Measurements from ENCODE around the gene S100A6. TPM values are rescaled to one million over a fixed set of nuclear protein-coding genes. Genes with fewer than 3 reads are reported as not detected.

The S100A6 gene
- total RNA-seq, 4 donors from 2014 or later: 147 to 251 (median 192) TPM

DNA sequence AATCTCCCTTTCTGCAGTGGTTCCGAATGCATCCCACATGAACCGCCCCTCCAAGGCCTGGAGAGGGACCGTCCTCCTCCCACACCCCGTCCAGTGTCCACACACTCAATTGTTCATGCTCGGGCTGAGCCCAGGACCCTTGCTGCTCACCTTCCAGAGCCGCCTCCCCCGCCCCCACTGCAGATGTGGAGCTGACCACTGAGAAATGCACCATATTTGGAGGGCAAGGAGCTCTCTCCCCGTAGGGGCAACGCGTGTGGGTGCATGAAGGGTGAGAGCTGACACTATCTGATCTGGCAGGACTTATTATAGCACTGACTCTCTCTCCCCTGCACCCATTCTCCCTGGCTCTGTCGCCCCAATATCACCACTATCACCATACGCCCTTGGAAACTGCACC lies 17.3 kb upstream of the S100A6 start:
- peak in 1 of 2 donors; percentile 78 for DNase-seq (ENCODE audit: low spot score in 2 of 2)
- TF ChIP-seq, protein P1, sequence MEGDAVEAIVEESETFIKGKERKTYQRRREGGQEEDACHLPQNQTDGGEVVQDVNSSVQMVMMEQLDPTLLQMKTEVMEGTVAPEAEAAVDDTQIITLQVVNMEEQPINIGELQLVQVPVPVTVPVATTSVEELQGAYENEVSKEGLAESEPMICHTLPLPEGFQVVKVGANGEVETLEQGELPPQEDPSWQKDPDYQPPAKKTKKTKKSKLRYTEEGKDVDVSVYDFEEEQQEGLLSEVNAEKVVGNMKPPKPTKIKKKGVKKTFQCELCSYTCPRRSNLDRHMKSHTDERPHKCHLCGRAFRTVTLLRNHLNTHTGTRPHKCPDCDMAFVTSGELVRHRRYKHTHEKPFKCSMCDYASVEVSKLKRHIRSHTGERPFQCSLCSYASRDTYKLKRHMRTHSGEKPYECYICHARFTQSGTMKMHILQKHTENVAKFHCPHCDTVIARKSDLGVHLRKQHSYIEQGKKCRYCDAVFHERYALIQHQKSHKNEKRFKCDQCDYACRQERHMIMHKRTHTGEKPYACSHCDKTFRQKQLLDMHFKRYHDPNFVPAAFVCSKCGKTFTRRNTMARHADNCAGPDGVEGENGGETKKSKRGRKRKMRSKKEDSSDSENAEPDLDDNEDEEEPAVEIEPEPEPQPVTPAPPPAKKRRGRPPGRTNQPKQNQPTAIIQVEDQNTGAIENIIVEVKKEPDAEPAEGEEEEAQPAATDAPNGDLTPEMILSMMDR (IDR thresholded peaks at IDR 0.05): no peak
- no peak for TF ChIP-seq POLR2A (IDR thresholded peaks at IDR 0.05)
- WGBS, 2 donors: 81 to 86% methylated on average over 12 of the region's 12 CpGs
- H3K4me3 ChIP-seq (ENCODE audit: low read depth, poor library complexity, severe bottlenecking): no peak overlapping the region
- intact Hi-C loops (cut with DNase I; ENCODE audit: low total_unique reads): no loop called here

DNA sequence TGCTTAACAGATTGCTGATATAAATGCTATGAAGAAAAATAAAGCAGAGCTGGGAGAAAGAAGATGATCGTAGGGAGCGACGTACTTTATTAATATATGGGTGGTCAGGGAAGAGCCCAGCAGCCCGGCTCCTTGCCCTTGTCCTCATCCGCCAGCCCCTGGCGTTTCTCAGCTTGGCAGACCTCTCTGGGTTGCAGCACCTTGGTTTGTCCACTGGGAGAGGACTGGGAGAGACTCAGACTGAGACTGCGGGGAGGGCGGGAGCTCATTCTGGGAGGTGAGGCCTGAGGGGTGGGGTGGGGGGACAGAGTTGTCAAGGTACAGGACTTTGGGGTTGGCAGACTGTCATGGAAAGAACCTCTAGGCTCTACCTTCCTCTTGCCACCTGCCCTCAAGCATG lies 16.5 kb upstream of the S100A6 start:
- H3K4me3 ChIP-seq (ENCODE audit: low read depth, poor library complexity, severe bottlenecking): no peak overlapping the region
- 83 to 89% methylated on average over 8 of the region's 8 CpGs for WGBS, 2 donors
- intact Hi-C loops (cut with DNase I; ENCODE audit: low total_unique reads): no loop called here
- DNase-seq (ENCODE audit: low spot score in 2 of 2): no peak
- no peak for TF ChIP-seq POLR2A (IDR thresholded peaks at IDR 0.05)
- TF ChIP-seq, protein P1 (IDR thresholded peaks at IDR 0.05): no peak

DNA sequence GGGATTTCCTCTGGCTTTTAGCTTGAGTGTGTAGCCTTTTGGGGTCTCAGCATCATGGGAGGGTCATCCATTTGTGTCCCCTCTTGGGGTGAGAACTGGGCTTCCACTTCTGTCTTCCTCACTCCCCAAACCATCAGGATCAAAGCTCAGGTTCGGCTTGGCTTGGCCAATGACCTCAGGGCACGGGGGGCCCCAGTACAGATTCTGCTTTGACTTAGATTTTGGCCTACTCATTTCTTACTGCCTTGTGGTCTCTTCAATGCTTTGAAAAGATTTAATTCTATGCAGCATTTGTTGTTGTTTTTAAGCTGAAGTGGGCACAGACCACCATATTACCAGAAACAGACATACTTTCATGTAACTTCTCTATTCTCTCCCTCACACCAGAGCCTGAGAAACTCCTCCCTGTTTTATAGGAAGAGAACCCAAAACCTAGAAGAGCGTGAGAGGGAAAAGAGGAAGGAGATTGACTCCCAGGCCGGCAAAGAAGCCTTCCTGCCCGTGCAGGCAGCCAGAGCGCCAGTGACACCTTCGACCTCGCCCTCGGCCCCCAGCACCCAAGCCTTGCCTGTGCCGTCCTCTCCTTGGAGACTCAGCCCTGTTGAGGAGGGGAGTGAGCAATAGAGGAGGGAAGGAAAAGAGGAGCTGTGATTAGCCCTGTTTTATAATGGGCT lies 15.2 kb upstream of the S100A6 start:
- intact Hi-C loops (cut with DNase I; ENCODE audit: low total_unique reads): no loop called here
- TF ChIP-seq POLR2A (IDR thresholded peaks at IDR 0.05): no peak
- TF ChIP-seq, protein P1 (IDR thresholded peaks at IDR 0.05): no peak
- no peak overlapping the region for H3K4me3 ChIP-seq (ENCODE audit: low read depth, poor library complexity, severe bottlenecking)
- WGBS, 2 donors: 46 to 59% methylated on average over 10 of the region's 10 CpGs
- peak in 1 of 2 donors; percentile 86 for DNase-seq (ENCODE audit: low spot score in 2 of 2)

DNA sequence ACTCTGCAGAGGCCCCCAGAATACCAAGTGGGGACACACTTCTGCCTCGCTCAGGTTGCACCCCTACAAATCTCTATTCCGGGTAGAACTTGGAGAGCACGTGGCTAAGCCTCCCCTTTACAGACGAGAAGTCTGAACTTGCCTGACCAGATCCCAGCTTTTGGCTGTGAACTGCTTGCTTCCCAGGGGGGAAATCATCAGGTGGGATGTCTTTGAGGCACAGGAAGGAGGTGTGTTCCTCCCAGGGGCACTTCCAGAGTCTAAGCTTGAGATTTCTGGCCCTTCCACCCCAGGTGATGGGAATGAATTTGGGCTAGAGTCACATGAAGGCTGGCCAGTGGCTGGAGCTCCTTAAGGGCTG lies 14.6 kb upstream of the S100A6 start:
- WGBS, 2 donors: 31 to 43% methylated on average over 4 of the region's 4 CpGs
- H3K4me3 ChIP-seq (ENCODE audit: low read depth, poor library complexity, severe bottlenecking): no peak overlapping the region
- DNase-seq (ENCODE audit: low spot score in 2 of 2): no peak
- TF ChIP-seq, protein P1 (IDR thresholded peaks at IDR 0.05): no peak
- no peak for TF ChIP-seq POLR2A (IDR thresholded peaks at IDR 0.05)
- intact Hi-C loops (cut with DNase I; ENCODE audit: low total_unique reads): no loop called here

DNA sequence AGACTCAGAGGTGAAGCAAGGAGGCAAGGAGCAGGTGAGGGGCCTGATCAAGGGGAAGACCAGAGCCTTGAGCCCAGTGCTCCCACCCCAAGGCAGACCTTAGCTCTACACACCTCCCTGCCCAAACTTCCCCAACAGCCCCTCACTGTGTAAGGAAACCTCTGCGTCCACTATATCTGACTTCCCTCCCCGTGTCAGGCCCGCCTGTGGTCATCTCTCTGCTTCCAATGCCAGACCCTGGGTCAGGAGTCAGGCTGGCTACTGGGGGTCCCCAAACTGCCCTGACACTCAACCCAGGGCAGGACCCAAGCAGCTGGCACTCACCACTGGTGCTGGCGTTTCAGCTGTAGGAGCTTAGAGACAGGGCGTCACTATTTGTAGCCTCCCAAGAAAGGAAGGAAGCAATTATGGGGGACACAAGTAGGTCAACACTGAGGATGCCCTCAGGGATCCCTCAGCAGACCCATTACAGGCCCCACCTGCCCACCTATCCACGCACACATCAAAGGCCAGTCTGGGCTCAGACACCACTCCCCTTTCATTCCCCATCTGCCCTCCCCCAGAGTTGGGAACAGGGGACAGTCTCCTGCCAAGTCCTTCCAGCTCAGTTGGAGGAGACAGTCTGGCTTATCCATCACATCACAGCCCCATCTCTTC lies 14.1 kb upstream of the S100A6 start:
- intact Hi-C loops (cut with DNase I; ENCODE audit: low total_unique reads): no loop called here
- peak in 1 of 2 donors; percentile 86 for DNase-seq (ENCODE audit: low spot score in 2 of 2)
- H3K4me3 ChIP-seq (ENCODE audit: low read depth, poor library complexity, severe bottlenecking): no peak overlapping the region
- 38 to 51% methylated on average over 6 of the region's 6 CpGs for WGBS, 2 donors
- TF ChIP-seq POLR2A (IDR thresholded peaks at IDR 0.05): no peak
- TF ChIP-seq, protein P1 (IDR thresholded peaks at IDR 0.05): no peak

All from lower leg skin (tissue), 4 donors.